ENCODE measurements around the gene ABLIM2.

Gene ABLIM2

DNA sequence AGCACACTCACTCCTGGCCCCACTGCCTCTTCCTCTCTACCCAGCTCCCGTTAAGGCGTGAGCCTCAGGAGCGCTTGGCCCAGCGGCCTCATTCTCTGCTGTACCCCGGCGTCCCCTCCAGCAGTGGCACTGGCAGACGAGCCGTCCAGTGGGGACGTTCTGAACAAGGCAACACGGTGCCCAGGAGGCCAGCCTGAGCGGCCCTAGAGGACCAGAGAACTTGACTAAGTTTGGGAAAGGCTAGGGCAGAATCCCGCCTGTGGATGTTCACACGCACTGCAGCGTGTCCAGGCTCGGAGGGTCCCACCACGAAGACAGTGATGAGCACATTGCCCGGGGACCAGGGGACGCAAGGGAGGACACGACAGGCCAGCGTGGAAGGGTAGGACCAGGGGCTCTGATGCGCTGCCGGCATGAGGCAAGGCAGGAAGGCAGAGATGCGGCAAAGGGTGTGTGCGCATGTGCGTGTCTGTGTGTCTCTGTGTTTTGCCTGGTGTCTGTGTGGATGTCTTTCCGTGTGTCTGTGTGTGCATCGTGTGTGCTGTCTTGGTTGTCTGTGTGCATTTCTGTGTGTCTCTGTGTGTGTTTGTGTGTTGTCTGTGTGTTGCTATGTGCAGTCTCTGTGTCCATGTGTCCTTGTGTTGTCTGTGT, 89.4 kb downstream of the ABLIM2 start:
- DNase-seq (ENCODE audit: low read depth) = no peak

- DNase-seq (ENCODE audit: low read depth) = no peak
Observed at GRCh38 chr4:8067945-8068896, 90.4 kb downstream of the ABLIM2 start.

- no peak for DNase-seq (ENCODE audit: low read depth)
Observed at GRCh38 chr4:8067274-8067936, 91.2 kb downstream of the ABLIM2 start.

DNA sequence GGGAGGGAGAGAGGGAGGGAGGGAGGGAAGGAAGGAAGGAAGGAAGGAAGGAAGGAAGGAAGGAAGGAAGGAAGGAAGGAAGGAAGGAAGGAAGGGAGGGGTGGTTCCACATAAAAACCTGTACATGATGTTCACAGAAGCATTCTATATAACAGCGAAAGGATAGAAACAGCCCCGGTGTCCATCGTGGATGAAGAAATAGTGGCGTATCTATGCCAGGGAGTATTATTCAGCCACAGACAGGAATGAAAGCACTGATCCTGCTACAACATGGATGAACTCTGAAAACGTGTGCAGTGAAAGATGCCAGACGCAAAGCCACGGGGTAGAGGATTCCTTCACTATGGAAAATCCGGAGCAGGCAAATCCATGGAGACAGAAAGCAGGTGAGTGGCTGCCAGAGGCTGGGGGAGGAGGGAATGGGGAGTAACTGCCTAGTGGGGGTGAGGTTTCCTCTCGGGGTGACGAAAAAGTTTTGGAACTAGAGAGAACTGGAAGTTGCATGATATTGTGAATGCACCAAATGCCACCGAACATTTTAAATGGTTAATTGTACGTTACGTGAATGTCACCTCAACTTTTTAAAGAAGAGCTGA, 92.2 kb downstream of the ABLIM2 start:
- no peak for DNase-seq (ENCODE audit: low read depth)

- DNase-seq (ENCODE audit: low read depth) = no peak
Observed at GRCh38 chr4:8063974-8064563, 94.5 kb downstream of the ABLIM2 start.

GRCh38 chr4:8061573-8061972, 97.0 kb downstream of the ABLIM2 start:
- DNase-seq (ENCODE audit: low read depth) = no peak

- no peak for DNase-seq (ENCODE audit: low read depth)
Observed at GRCh38 chr4:8061145-8061544, 97.5 kb downstream of the ABLIM2 start.

DNA sequence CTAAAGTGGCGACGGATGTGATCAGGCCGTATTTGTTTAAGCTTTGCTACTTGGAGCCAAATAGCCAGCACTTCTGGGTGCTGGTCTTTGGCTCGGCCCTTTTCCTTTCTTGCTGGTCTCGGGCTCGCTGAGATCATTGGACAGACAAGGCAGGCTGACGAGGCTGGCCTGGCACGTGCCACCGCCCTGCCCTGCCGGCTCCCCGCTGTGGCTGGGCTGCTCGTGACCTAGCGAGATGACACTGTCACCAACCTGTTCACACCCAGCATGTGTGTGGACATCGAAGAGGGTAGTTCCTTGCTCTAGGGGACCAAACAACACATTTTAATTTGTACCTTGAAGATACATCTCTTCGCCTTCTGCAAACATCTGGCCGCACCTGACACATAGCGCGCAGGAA, 98.0 kb downstream of the ABLIM2 start:
- DNase-seq (ENCODE audit: low read depth) = no peak

- DNase-seq (ENCODE audit: low read depth) = no peak
Observed at GRCh38 chr4:8058031-8058479, 100.6 kb downstream of the ABLIM2 start.

- no peak for DNase-seq (ENCODE audit: low read depth)
Observed at GRCh38 chr4:8055206-8055605, 103.4 kb downstream of the ABLIM2 start.

GRCh38 chr4:8053688-8054449, 104.7 kb downstream of the ABLIM2 start:
- no peak for DNase-seq (ENCODE audit: low read depth)

- no peak for DNase-seq (ENCODE audit: low read depth)
Observed at GRCh38 chr4:8052160-8052691, 106.4 kb downstream of the ABLIM2 start.

- no peak for DNase-seq (ENCODE audit: low read depth)
Observed at GRCh38 chr4:8051644-8052043, 107.0 kb downstream of the ABLIM2 start.

DNA sequence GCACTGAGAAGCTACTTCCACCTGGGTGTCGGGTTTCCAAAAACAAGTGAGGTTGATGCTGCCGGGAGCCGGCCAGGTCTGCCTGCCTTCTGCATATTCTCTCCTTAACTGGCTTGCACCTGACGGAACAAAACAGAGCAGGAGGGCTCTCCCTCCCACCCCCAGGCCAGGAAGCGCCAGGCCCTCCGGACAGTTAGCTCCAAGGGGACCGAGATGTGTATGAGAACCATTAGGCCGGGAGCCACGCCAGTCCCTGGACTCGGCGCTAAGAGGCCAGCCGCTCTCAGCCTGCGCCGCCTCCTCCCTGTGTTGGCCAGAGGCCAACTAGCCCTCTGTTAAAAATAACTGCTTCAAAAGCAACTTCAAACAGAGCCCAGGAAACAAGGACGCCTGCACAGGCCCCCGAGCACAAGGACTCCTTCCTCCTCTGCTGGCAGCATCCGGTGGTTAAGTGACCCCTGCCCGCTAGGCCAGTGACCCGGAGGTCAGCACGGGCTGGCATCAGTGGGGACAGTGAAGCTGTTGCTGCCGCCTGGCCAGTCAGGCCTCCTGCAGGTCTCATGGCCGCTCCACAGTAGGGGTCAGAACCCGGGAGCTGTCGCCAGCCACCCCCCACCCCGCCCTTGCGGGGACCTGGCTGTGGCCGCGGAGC, 107.9 kb downstream of the ABLIM2 start:
- DNase-seq (ENCODE audit: low read depth) = peak; percentile 5

- no peak for DNase-seq (ENCODE audit: low read depth)
Observed at GRCh38 chr4:8050180-8050554, 108.4 kb downstream of the ABLIM2 start.

GRCh38 chr4:8048856-8049676, 109.5 kb downstream of the ABLIM2 start:
- DNase-seq (ENCODE audit: low read depth) = no peak

DNA sequence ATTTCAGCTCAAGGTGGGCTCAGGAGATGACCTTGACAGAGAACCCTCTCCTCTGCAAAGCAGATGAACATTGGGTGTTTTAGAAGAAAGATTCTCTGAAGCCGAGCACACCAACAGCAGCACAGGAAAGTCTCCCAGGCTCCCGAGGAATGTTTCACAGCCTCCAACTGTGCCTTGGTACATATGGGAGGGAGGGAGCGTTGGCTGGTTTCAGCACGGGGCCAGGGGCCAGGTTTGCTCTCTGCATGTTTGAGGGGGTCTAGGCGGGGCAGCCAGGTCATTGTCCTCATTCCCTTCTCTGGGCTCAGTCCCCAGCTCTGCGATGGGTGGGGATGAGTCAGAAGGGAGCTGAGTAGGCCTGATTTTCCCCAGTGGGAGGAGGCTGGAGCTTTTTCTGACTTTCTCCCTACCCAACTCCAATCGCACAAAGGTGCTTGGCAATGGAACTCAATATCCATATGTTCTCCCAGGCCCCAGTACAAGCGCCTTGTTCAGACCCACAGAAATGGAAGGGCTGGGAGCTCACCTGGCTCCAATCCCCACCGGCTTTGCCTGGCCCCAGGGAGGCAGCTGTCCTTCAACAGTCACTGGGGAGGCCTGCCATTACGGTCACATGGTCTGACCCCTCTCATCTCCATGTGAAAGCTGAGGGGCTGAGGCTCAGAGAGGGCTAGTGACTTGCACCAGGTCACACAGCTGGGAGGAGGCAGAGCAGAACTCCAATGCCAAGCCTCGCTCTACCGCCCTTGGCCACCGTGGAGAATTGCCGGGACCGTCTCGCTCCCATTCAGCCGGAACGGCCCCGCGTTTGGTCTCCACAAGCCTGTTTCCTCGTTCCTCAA, 110.6 kb downstream of the ABLIM2 start:
- no peak for DNase-seq (ENCODE audit: low read depth)

DNA sequence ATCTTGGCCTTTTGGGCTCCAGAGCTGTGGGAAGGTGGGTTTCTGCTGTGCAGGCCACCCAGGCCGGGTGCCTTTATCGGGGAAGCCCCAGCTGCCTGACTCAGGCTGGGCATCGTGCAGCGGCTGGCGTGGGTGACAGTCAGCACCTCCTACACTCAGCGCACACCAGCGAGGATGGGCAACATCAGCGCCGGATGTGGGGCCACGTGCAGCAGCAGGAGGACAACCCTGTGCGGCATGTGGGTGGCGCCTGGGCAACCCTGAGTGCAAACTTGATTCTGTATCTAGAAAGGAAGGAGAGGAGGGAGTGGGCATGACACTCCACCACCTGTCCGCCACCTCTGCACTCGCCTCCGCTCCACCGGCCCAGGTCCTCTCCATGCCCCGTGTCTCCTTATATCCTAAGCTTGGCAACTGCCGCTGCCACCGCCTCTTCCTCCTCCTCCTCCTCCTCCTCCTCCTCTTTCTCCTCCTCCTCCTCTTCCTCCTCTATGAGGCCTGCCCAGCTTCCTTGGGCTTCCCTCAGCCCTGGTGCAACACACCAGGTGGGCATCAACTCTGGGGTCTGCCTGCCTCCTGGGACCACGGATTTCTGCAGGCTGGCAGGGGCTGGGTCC, 111.6 kb downstream of the ABLIM2 start:
- DNase-seq (ENCODE audit: low read depth) = no peak

Measured in stromal cell of bone marrow (primary cell).